SK-N-SH (cell line): ENCODE results near the gene LAX1. TPM values are rescaled to one million over a fixed set of nuclear protein-coding genes. Genes with fewer than 3 reads are reported as not detected.

Experiments used
- CTCF ChIA-PET: fragments of 300-600, 350-600 bp; formaldehyde crosslinking; extraction: SDS; loops from one replicate; lab custom pipeline; 2021; lab: Yijun Ruan, JAX
- POLR2A ChIA-PET: fragments of 350-600 bp; sonication (Branson Sonifier 250); formaldehyde crosslinking; extraction: SDS; loops from one replicate; lab custom pipeline; 2020; ENCODE audit warnings: antibody characterized with exemption, inconsistent platforms; lab: Yijun Ruan, JAX
- DNase-seq: peaks from one replicate; pipeline ENCODE4 v3.0.0; 2012
- H2AFZ ChIP-seq: fragments of 200-600 bp; sonication (generic); 2 replicates; pipeline ENCODE4 v1.8.1; 2016; ENCODE audit warnings: antibody characterized with exemption, mild to moderate bottlenecking, low read depth
- H3F3A ChIP-seq: fragments of 200-600 bp; sonication (generic); replicated peaks from 2 replicates; pipeline ENCODE3; 2016; ENCODE audit warnings: antibody characterized with exemption, mild to moderate bottlenecking; ENCODE audit not compliant: insufficient read depth
- H3K27ac ChIP-seq, 2 experiments: fragments of 200-500 bp in 1 of 2; fragments of 200-600 bp in 1 of 2; sonication (Bioruptor generic) in 1 of 2; sonication (generic), shearing (Covaris generic) in 1 of 2; 2 replicates each; pipeline versions ENCODE4 v1.5.1 to v1.6.1; 2014 to 2016; ENCODE audit warnings: low read depth in 2 of 2, inconsistent platforms in 1 of 2, low read length in 1 of 2, mild to moderate bottlenecking in 1 of 2, mixed read lengths in 1 of 2
- H3K27me3 ChIP-seq: fragments of 200-600 bp; sonication (generic), shearing (Covaris generic); 2 replicates; pipeline ENCODE4 v1.6.1; 2016; ENCODE audit warnings: mixed run types; ENCODE audit not compliant: insufficient read depth
- H3K36me3 ChIP-seq, 2 experiments: fragments of 200-500 bp in 1 of 2; fragments of 200-600 bp in 1 of 2; sonication (Bioruptor generic) in 1 of 2; sonication (generic) in 1 of 2; replicated peaks in 1 of 2; 2 replicates each; pipeline versions ENCODE3 to v1.5.1; 2014 to 2016; ENCODE audit warnings: low read length in 1 of 2, mild to moderate bottlenecking in 1 of 2; ENCODE audit not compliant: insufficient read depth in 2 of 2, control insufficient read depth in 1 of 2
- H3K4me1 ChIP-seq, 2 experiments: fragments of 200-500 bp in 1 of 2; fragments of 200-600 bp in 1 of 2; sonication (Bioruptor generic) in 1 of 2; sonication (generic), shearing (Covaris generic) in 1 of 2; 2 replicates each; pipeline versions ENCODE4 v1.5.1 to v1.6.1; 2014 to 2016; ENCODE audit warnings: low read depth in 1 of 2, low read length in 1 of 2, mixed run types in 1 of 2; ENCODE audit not compliant: insufficient read depth in 2 of 2, control insufficient read depth in 1 of 2
- H3K4me2 ChIP-seq: fragments of 200-600 bp; sonication (generic), shearing (Covaris generic); 2 replicates; pipeline ENCODE4 v1.6.1; 2017; ENCODE audit warnings: mixed run types
- H3K4me3 ChIP-seq, 2 experiments: fragments of 200-500 bp in 1 of 2; fragments of 200-600 bp in 1 of 2; sonication (Bioruptor generic) in 1 of 2; sonication (generic), shearing (Covaris generic) in 1 of 2; 2 replicates each; pipeline versions ENCODE4 v1.5.1 to v1.8.1; 2014 to 2016; ENCODE audit warnings: low read depth in 2 of 2, inconsistent platforms in 1 of 2, low read length in 1 of 2, mild to moderate bottlenecking in 1 of 2, mixed read lengths in 1 of 2, moderate library complexity in 1 of 2
- H3K79me2 ChIP-seq: fragments of 200-600 bp; sonication (generic); 2 replicates; pipeline ENCODE4 v1.8.1; 2017; ENCODE audit warnings: mild to moderate bottlenecking; ENCODE audit not compliant: insufficient read depth
- H3K9ac ChIP-seq: fragments of 200-600 bp; sonication (generic); 2 replicates; pipeline ENCODE4 v1.6.1; 2017; ENCODE audit warnings: mixed run types
- H3K9me2 ChIP-seq: fragments of 200-600 bp; sonication (generic); 2 replicates; pipeline ENCODE4 v1.6.1; 2017; ENCODE audit warnings: mixed run types
- H3K9me3 ChIP-seq: fragments of 200-600 bp; sonication (generic); 2 replicates; pipeline ENCODE4 v1.6.1; 2017; ENCODE audit warnings: mixed run types, mild to moderate bottlenecking, moderate library complexity
- H4K20me1 ChIP-seq: fragments of 200-600 bp; sonication (generic); 2 replicates; pipeline ENCODE4 v1.6.1; 2017; ENCODE audit warnings: mild to moderate bottlenecking, mixed run types; ENCODE audit not compliant: insufficient read depth
- EP300 ChIP-seq, 2 experiments: IDR thresholded peaks; 2 replicates each; pipeline versions ENCODE4 v1.4.0 to v1.6.1; 2012; ENCODE audit warnings: borderline replicate concordance in 1 of 2, low read depth in 1 of 2, low read length in 1 of 2
- FOSL2 ChIP-seq: IDR thresholded peaks from 2 replicates; pipeline ENCODE4 v1.4.0; 2012; ENCODE audit warnings: low read depth, mild to moderate bottlenecking, moderate library complexity, borderline replicate concordance
- GATA2 ChIP-seq: sonication (generic); formaldehyde crosslinking; IDR thresholded peaks from 2 replicates; pipeline ENCODE4 v1.5.0; 2020; ENCODE audit warnings: mild to moderate bottlenecking, missing genetic modification reagents
- JUND ChIP-seq: IDR thresholded peaks from 2 replicates; pipeline ENCODE4 v1.4.0; 2012
- MAX ChIP-seq: IDR thresholded peaks from 2 replicates; pipeline ENCODE4 v1.4.0; 2012; ENCODE audit warnings: low read depth
- NRF1 ChIP-seq: IDR thresholded peaks from 2 replicates; pipeline ENCODE4 v1.6.1; 2012; ENCODE audit warnings: low read depth, mild to moderate bottlenecking, low read length
- PBX3 ChIP-seq: IDR thresholded peaks from 2 replicates; pipeline ENCODE4; 2012
- RAD21 ChIP-seq: IDR thresholded peaks from 2 replicates; pipeline ENCODE4 v1.6.1; 2012; ENCODE audit warnings: mild to moderate bottlenecking, low read length
- RCOR1 ChIP-seq: fragments of 150-350 bp; IDR thresholded peaks from 2 replicates; pipeline ENCODE4 v1.6.1; 2017; ENCODE audit warnings: antibody characterized with exemption, low read length
- REST ChIP-seq: IDR thresholded peaks from 2 replicates; pipeline ENCODE4 v1.6.1; 2012; ENCODE audit warnings: mild to moderate bottlenecking, low read depth, low read length, moderate library complexity
- TAF1 ChIP-seq: IDR thresholded peaks from 2 replicates; pipeline ENCODE4 v1.6.1; 2012; ENCODE audit warnings: low read depth, mild to moderate bottlenecking, low read length, moderate library complexity, borderline replicate concordance
- YY1 ChIP-seq: IDR thresholded peaks from 2 replicates; pipeline ENCODE4 v1.4.0; 2012; ENCODE audit warnings: low read depth, mild to moderate bottlenecking
- WGBS: methylation state at CpG from one replicate; pipeline ENCODE4 v1.1.6; 2017; ENCODE audit warnings: low lambda C conversion rate; 5-methylcytosine and 5-hydroxymethylcytosine counted together
- polyA plus RNA-seq, 3 experiments: library from polyadenylated mRNA; depleted of rRNA; stranded (reverse); fragments of >200 nt; gene quantifications; 2 replicates each; pipeline ENCODE4 v1.2.3, GENCODE V29; 2012
- TF ChIP-seq, protein P1 (sequence below): fragments of 150-350 bp; IDR thresholded peaks from 2 replicates; pipeline ENCODE4 v1.6.1; 2016; ENCODE audit warnings: mild to moderate bottlenecking, low read depth, low read length

LAX1 gene
- polyA plus RNA-seq, 1 of the 3 experiments (the other 2 are of a cell fraction): 0.03 TPM

DNA sequence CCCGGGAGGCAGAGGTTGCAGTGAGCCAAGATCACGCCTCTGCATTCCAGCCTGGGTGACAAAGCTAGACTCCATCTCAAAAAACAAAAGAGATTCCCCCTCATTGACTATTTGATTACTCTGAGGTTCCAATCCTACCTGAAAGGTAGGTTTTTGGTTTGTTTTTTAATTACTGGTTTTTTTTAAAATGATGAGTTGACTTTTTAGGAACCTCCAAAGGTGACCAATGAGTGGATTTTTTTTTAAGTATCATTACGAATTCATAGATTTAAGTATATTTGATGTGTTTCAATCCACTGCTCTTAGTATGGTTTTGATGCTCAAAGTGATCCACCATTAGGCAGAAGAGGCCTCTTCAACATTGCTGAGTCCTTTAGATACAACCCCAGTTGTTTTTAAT lies 47.9 kb upstream of the LAX1 start (continued):
- TF ChIP-seq REST (no peak), FOSL2 (no peak), RCOR1 (no peak), YY1 (no peak)

GRCh38 chr1:203720242-203720641 lies 44.7 kb upstream of the LAX1 start:
- DNase-seq: no peak
- ChIA-PET POLR2A (no interaction called here), CTCF (interaction anchor here (1.2 to 1.9 kb wide), 2 partner anchors 18 to 216 kb away, joined by 4 to 10 read pairs; no protein-coding TSS in a partner anchor)
- H3K9me3 ChIP-seq: no peaks in the 10 kb centered on the region
- H3K4me3 ChIP-seq: no peak overlapping the region
- peaks cover 44 to 72% of the 10 kb centered on the region in 2 experiments for H3K36me3 ChIP-seq
- H3K27ac ChIP-seq: no peak overlapping the region
- H3K79me2 ChIP-seq: no peaks in the 10 kb centered on the region
- no peak overlapping the region for H3K9ac ChIP-seq
- H3K4me1 ChIP-seq: no peaks in the 10 kb centered on the region
- H2AFZ ChIP-seq: no peak overlapping the region
- no peaks in the 10 kb centered on the region for H3K27me3 ChIP-seq
- H3F3A ChIP-seq: peaks cover 9% of the 10 kb centered on the region
- no peak overlapping the region for H3K4me2 ChIP-seq
- TF ChIP-seq TAF1: no peak
- TF ChIP-seq GATA2 (CRISPR knock-in tag): no peak
- TF ChIP-seq JUND: no peak
- no peak for TF ChIP-seq NRF1
- TF ChIP-seq MAX: no peak
- TF ChIP-seq, protein P1, sequence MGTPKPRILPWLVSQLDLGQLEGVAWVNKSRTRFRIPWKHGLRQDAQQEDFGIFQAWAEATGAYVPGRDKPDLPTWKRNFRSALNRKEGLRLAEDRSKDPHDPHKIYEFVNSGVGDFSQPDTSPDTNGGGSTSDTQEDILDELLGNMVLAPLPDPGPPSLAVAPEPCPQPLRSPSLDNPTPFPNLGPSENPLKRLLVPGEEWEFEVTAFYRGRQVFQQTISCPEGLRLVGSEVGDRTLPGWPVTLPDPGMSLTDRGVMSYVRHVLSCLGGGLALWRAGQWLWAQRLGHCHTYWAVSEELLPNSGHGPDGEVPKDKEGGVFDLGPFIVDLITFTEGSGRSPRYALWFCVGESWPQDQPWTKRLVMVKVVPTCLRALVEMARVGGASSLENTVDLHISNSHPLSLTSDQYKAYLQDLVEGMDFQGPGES: no peak
- TF ChIP-seq FOSL2: no peak
- TF ChIP-seq RCOR1: no peak
- TF ChIP-seq YY1: no peak
- TF ChIP-seq RAD21: no peak
- TF ChIP-seq PBX3: no peak
- TF ChIP-seq EP300 (IDR thresholded peaks at IDR 0.05; ENCODE audit: borderline replicate concordance in 1 of 2, low read depth in 1 of 2, low read length in 1 of 2): no peak
- no peaks in the 10 kb centered on the region for H3K9me2 ChIP-seq
- H4K20me1 ChIP-seq: no peaks in the 10 kb centered on the region
- WGBS: 93% methylated on average over 3 of the region's 3 CpGs
